CMK (cell line): Measurements from ENCODE around the gene KHNYN.
A peak's percentile ranks its signal among the peaks of the same experiment; 100 is the strongest.
"Not testable (repeated sequence)": the region's sequence is repeated elsewhere in the genome, so short reads cannot be mapped to it uniquely, and the experiment has no call there.

Experiments used
- DNase-seq: peaks from one replicate; pipeline ENCODE4 v3.0.0-alpha.2; 2010; ENCODE audit warnings: low read depth

The KHNYN gene

GRCh38 chr14:24429395-24430142 lies at the start of gene KHNYN, which contains the start of gene CBLN3:
TSS of gene KHNYN (plus strand) at chr14:24429954. CDS start at chr14:24430731, 777 bp downstream.
TSS of gene CBLN3 (minus strand) at chr14:24429668. CDS start at chr14:24429054, 614 bp downstream.
- DNase-seq, result peak; percentile 71

DNA sequence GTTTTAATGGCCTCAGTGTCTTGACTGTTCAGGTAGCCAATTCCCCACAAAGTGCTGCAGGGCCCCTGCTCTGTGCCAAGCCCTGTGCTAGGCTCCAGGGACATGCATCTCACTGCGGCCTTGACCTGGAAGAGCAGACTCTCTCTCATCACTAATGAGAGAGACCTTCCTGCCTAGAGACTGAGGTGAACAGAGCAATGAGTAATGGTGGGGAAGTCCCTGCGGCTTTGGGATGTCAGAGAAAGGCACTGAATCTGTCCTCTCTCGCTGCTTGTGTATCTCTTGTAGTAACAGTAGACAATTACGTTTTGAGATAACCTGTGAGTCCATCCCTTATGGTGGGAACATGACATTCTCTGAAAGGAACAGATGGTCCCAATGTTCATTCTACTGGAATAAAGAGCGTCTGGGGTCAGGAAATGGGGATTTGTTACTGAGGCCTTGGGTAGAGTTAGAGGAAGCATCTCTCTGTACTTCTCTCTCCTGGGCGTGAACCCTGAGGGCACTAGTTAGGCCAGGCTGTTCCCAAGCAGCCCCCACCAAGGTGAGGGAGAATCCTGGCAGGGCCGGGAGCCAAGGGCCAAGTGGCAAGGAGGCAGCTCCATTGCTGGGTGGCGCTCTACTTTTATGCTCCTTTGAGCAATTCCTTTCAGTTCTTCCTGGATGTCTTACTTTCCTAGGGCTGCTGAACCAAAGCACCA lies 48.2 kb upstream of the KHNYN start:
- DNase-seq, result no peak

DNA sequence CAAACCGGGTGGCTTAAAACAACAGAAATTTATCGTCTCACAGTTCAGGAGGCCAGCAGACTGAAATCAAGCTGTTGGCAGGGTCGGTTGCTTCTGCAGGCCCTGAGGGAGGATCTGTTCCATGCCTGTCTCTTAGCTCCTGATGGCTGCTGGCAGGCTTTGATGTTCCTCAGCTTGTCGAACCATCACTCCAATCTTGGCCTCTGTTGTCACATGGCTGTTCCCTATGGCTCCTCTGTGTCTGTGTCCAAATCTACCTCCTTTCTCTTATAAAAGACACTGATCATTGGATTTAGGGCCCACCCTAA lies 47.7 kb upstream of the KHNYN start:
- no peak for DNase-seq

DNA sequence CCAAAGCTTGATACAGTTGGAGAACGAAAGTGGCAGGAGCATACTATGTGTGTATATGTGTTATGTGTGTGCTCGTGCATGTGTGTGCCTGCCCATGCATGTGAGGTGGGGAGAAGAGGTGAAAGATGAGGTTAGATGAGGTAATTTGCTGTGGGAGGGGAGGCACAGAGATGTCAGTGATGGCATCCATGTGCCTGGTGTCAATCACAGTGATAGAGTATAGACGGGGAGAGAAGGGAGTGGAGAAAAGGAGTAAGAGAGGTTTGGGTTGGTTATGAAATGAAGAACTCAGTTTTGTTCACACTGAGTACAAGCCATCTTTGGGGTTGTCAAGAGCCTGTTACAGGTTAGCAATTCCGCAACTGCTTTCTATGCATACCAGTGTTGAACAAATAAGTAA lies 45.6 kb upstream of the KHNYN start:
- no peak for DNase-seq

DNA sequence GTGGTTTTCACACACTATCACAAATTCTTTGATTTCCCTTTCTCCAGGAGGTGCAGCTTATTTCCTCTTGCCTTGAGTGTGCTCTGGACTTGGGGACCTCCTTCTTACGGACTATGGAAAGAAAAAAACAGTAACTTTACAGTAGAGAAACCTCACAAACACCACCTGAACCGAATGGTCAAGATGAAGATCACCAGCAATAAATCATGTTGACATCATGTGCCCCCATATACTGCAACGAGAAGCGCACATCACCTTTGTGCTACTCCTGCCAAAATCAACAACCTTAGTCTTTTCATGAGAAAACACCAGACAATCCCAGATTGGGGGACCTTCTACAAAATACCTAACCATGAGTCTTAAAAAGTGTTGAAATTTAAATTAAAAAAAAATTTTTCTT lies 44.2 kb upstream of the KHNYN start:
- DNase-seq, result no peak

GRCh38 chr14:24387009-24387345 lies 42.8 kb upstream of the KHNYN start:
- no peak for DNase-seq

- DNase-seq, result not testable (repeated sequence)
Observed at GRCh38 chr14:24387579-24387978, 42.2 kb upstream of the KHNYN start.

DNA sequence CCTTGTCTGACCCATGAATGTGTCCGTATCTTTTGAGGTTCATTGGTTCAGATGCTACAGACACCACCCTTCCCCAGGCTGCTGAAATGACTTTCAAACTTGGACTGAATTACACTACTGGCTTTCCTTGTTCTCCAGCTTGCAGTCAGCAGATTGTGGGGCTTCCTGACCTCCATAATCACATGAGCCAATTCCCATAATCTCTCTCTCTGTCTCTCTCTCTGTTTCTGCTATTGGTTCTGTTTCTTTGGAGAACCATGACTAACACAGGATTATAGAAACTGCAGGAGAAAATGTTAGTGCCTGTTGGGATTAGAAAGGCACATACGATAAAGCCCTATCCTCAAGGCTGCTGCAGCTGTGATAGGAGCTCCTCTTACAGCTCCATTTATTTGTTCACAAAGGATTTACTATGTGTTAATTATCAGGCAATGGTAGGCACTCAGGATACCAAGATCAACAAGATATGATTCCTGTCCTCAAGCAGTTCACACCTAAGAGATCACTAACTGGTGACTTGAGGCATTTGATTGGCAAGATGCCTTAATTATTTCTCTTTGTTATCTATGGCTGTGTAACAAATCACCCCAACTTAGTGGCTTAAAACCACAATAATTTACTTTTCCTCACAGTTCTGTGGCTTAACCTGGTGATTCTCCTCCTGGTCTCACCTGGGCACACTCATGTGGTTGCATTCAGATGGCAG lies 41.1 kb upstream of the KHNYN start:
- DNase-seq, result no peak

- no peak for DNase-seq
Observed at GRCh38 chr14:24389226-24389848, 40.4 kb upstream of the KHNYN start.

DNA sequence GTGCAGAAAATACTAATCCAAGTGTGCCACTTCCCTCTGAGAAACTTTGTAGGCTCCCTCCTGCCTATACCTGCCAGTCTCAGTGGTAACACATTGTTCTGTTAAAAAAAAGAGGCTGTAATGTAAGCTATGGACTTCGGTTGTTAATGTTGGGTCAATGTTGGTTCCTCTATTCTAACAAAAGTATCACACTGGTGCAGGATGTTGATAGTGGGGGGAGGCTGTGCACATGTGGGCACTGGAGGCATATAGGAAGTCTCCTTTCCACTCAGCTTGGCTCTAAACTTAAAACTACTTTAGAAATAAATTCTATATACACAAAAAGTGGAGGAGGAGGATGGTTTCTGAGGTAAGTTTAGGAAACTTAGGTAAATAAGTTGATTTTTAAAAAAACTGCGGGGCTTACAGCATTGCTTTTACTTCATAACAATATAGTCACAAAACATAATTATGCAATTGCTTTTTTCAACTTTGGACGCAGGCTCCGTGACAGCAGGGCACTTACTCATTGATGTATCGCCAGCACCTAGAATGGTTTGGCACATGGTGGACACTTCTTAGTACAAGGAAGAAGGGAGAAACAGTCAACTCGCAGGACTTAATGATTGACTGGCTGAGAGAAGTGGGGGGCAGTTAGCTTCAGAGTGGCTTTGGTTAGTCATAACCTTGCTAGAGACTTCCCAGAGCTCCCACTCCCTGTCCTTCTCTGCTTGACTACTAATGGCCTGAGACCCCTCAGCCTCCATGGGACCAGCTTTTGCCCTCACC lies 38.9 kb upstream of the KHNYN start:
- DNase-seq, result no peak

GRCh38 chr14:24392325-24393091 lies 37.2 kb upstream of the KHNYN start:
- no peak for DNase-seq

- DNase-seq, result no peak
Observed at GRCh38 chr14:24394275-24394674, 35.5 kb upstream of the KHNYN start.

DNA sequence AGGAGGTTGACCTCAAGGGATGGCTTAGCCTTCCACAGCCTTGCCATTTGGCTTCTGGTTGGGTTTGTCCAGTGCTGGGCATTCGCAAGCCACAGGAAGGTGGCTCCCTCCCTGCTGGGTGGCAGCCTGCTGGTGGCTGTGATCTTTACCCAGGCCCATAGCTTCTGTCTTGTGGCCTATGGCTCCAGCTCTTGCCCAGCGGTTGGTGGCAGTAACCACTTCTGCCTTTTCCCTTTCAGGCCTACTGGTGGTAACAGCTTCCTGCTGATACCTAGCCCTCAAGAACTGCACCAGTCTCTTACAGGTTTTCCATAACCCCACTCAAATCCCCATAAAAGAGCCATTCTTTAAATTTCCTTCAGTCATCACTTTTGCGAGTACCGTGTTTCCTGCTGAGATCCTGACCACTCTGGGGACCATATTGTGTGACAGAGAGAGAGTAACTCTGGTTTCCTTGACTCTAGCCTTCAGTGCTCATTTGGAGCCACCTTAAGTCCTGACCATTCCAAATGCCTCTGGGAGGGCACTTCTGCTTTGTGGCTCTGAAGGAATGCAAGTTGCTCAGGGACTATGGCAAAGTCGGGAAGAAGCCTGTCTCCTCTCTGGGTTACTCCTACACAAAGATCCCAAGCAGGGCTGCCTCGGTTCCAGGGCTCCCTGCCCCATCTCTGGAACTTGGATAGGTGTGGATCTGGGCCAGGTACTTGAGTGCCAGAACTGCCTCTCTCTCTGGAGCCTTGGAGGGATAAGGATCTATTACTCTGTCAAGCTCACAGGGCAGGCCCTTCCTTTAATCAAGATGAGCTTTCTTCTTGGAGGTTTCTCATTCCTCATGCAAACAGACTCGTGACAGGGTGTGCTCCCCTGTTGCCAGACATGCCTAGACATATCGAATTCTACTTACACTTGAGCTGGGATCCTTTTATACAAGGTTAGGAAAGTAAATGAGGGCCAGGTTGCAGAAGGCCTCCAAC lies 33.9 kb upstream of the KHNYN start:
- DNase-seq, result no peak

- no peak for DNase-seq
Observed at GRCh38 chr14:24397639-24398292, 32.0 kb upstream of the KHNYN start.

- no peak for DNase-seq
Observed at GRCh38 chr14:24398293-24398652, 31.5 kb upstream of the KHNYN start.

DNA sequence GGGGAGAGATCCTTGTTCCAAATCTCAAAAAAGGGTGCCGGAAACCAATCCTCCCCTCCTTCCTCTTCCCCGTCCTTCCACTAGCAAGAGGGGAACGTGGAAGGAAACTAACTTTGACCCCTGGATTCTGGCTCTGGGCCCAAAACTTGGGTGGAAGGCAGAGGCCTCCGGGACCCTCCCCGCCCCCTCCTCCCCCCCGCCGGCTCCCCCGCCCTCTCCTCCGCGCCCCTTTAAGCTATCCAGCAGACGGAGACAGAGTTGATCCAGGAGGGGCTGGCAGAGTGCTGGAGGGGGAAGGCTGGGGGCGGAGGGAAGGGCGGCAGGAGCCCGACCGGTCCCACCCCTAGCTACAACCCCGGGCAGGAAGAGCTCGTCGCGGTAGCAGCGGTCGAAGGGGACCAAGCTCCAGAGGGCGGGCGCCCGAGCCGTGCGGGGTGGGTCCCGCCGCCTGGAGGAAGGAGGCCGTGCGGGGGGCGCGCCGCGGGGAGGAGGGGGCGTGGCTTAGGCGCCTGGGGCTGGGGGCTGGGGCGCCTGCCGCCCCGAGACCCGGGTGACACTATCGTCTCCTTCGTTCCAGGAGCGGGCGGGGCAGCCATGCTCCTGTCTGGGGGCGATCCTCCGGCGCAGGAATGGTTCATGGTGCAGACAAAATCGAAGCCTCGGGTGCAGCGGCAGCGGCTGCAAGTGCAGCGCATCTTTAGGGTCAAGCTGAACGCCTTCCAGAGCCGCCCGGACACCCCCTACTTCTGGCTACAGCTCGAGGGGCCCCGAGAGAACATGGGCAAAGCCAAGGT lies 30.9 kb upstream of the KHNYN start, which contains the start of gene NYNRIN:
NYNRIN (plus strand) TSS at position 351 of the 794 bp plus-strand sequence; CDS start at position 595, 244 bp downstream.
- DNase-seq, result peak; percentile 66

- DNase-seq, result no peak
Observed at GRCh38 chr14:24399447-24399822, 30.3 kb upstream of the KHNYN start.

DNA sequence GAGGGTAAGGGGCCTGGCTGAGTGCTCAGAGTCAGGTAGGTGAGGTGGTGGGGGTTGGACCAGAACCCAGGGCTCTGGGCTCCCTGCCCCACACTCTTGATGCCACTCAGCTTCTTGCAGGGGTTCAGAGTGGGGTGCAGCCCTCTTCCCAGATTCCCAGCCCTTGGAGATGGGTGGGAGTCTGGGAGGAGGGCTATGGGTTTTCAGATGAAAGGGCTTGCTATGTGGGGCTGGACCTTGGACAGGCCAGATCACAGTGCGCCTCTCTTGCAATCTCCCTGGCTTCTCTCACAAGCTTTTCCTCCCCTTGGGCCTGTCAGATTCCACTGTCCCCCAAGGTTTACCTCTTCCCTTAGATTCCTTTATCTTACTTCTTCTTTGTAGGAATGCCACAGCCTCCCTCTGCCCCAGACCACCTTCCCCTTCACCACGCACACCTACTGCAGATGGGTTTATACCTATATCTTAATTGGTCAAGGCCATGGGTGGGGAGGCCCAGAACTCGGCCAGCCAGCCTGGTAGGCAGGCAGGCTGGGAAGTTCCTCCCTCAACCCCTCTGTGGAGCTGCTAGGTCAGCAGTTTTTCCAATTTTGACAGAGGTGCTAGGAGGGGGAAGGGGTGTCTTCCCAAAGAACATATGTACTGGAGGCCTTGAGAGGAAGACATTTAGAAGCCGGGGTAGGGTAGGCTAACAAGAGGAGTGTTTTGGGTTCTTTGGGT lies 29.6 kb upstream of the KHNYN start:
- DNase-seq, result no peak
